GM13976 (cell line): ENCODE measurements around the gene GPC5.
"Not testable (repeated sequence)": the region's sequence is repeated elsewhere in the genome, so short reads cannot be mapped to it uniquely, and the experiment has no call there.

Experiments used
- DNase-seq: peaks from one replicate; pipeline ENCODE4 v3.0.0; 2012; ENCODE audit warnings: low spot score
- CTCF ChIP-seq: IDR thresholded peaks from 2 replicates; pipeline ENCODE4 v1.5.1; 2012; ENCODE audit warnings: borderline replicate concordance, mild to moderate bottlenecking; ENCODE audit not compliant: insufficient read depth; ENCODE audit errors: extremely low read depth, missing control alignments, control extremely low read depth
- in situ Hi-C: fragments of 300-500 bp; cut with MboI; formaldehyde crosslinking; loops from one replicate; pipeline ENCODE4 v1.12.0; 2022; ENCODE audit warnings: low sequenced_read_pairs, mixed read lengths, inconsistent platforms; ENCODE audit not compliant: unreplicated experiment

Gene GPC5

GRCh38 chr13:92473765-92474475, 1075.5 kb downstream of the GPC5 start:
- DNase-seq = no peak
- TF ChIP-seq CTCF = no peak
- in situ Hi-C loops = no loop called here

- no peak for TF ChIP-seq CTCF
- DNase-seq = no peak
- in situ Hi-C loops = no loop called here
These were observed 1082.0 kb downstream of the GPC5 start for GRCh38 chr13:92480387-92480786.

GRCh38 chr13:92482790-92483189, 1084.4 kb downstream of the GPC5 start:
- in situ Hi-C loops, DNase-seq: not testable (repeated sequence)

GRCh38 chr13:92483894-92484293, 1085.5 kb downstream of the GPC5 start:
- no peak for TF ChIP-seq CTCF
- no peak for DNase-seq
- in situ Hi-C loops = no loop called here

- in situ Hi-C loops = no loop called here
- TF ChIP-seq CTCF = no peak
- no peak for DNase-seq
These were observed 1088.8 kb downstream of the GPC5 start for GRCh38 chr13:92487238-92487637.

- TF ChIP-seq CTCF = no peak
- in situ Hi-C loops = no loop called here
- no peak for DNase-seq
These were observed 1089.9 kb downstream of the GPC5 start for GRCh38 chr13:92488249-92488852.

GRCh38 chr13:92491839-92492238, 1093.4 kb downstream of the GPC5 start:
- DNase-seq = no peak
- in situ Hi-C loops = no loop called here
- TF ChIP-seq CTCF = no peak
